Thyroid gland (tissue), 4 donors: ENCODE measurements around the gene CGB2.

Experiments used
- CTCF ChIP-seq, 6 experiments: fragments of 200-600 bp in 3 of 6; fragments of 450-650 bp in 3 of 6; sonication (generic) in 3 of 6; IDR thresholded peaks; one replicate each; pipeline ENCODE4 v1.5.1; 2016 to 2019; ENCODE audit warnings: antibody characterized with exemption in 6 of 6, mild to moderate bottlenecking in 2 of 6, inconsistent platforms in 1 of 6, moderate library complexity in 1 of 6
- POLR2A ChIP-seq, 2 donors: fragments of 450-650 bp; IDR thresholded peaks; one replicate each; pipeline ENCODE4 v1.6.1; 2017; ENCODE audit warnings: antibody characterized with exemption in 2 of 2, mild to moderate bottlenecking in 2 of 2, moderate library complexity in 1 of 2

GRCh38 chr19:49067554-49067953 is 35.9 kb downstream of the CGB2 start:
- TF ChIP-seq CTCF (IDR thresholded peaks at IDR 0.05) (no peak), POLR2A (IDR thresholded peaks at IDR 0.05) (no peak)
